Caco-2 (cell line): ENCODE data around the gene GCG. TPM values are rescaled to one million over a fixed set of nuclear protein-coding genes. Genes with fewer than 3 reads are reported as not detected.

Experiments used
- BruUV-seq: library from RNA; stranded (reverse); fragments of 400-500 nt; replicated peaks from 2 replicates; lab custom pipeline; 2021; lab: Mats Ljungman, UMichigan
- CTCF ChIA-PET: fragments of 300-600 bp; sonication (Branson Sonifier 250); formaldehyde crosslinking; loops from one replicate; lab custom pipeline; 2022; ENCODE audit warnings: antibody characterized with exemption; lab: Charles Lee
- POLR2A ChIA-PET: fragments of 300-600 bp; sonication (Branson Sonifier 250); formaldehyde crosslinking; loops from one replicate; lab custom pipeline; 2022; ENCODE audit warnings: antibody characterized with exemption; lab: Charles Lee
- DNase-seq, 2 experiments: peaks; one replicate each; pipeline versions ENCODE4 v3.0.0 to v3.0.0-alpha.2; 2020 to 2022
- H3K27me3 ChIP-seq: replicated peaks from 2 replicates; pipeline ENCODE4 v1.6.0; 2011; ENCODE audit warnings: low read length; ENCODE audit not compliant: control insufficient read depth, insufficient read depth
- H3K36me3 ChIP-seq: 2 replicates; pipeline ENCODE4 v1.5.1; 2011; ENCODE audit warnings: low read length; ENCODE audit not compliant: control insufficient read depth, insufficient read depth
- H3K4me1 ChIP-seq: fragments of 250-450 bp; sonication (Bioruptor Pico); 2 replicates; pipeline ENCODE4 v1.5.1; 2020; ENCODE audit warnings: mild to moderate bottlenecking
- H3K4me3 ChIP-seq: 2 replicates; pipeline ENCODE4 v1.5.1; 2011; ENCODE audit warnings: low read depth, mild to moderate bottlenecking, control low read depth, low read length
- H3K9me3 ChIP-seq: fragments of 250-450 bp; sonication (Bioruptor Pico); 2 replicates; pipeline ENCODE4 v1.5.1; 2020; ENCODE audit warnings: mild to moderate bottlenecking, moderate library complexity
- H3K27ac Mint-ChIP-seq: one replicate; pipeline ENCODE4 v1.8.0; 2022; ENCODE audit warnings: mixed read lengths; ENCODE audit not compliant: unreplicated experiment
- H3K27me3 Mint-ChIP-seq: one replicate; pipeline ENCODE4 v1.8.0; 2022; ENCODE audit warnings: mixed read lengths; ENCODE audit not compliant: insufficient read depth, unreplicated experiment
- H3K36me3 Mint-ChIP-seq: one replicate; pipeline ENCODE4 v1.8.0; 2022; ENCODE audit warnings: mild to moderate bottlenecking, mixed read lengths; ENCODE audit not compliant: insufficient read depth, unreplicated experiment
- H3K4me1 Mint-ChIP-seq: one replicate; pipeline ENCODE4 v1.8.0; 2022; ENCODE audit warnings: low read depth, mixed read lengths; ENCODE audit not compliant: unreplicated experiment
- H3K4me3 Mint-ChIP-seq: one replicate; pipeline ENCODE4 v1.8.0; 2022; ENCODE audit warnings: mild to moderate bottlenecking, moderate library complexity, mixed read lengths; ENCODE audit not compliant: unreplicated experiment
- H3K9me3 Mint-ChIP-seq: one replicate; pipeline ENCODE4 v1.8.0; 2022; ENCODE audit warnings: mixed read lengths; ENCODE audit not compliant: unreplicated experiment
- CTCF ChIP-seq, 2 experiments: fragments of 200-600 bp in 1 of 2; IDR thresholded peaks; 1 replicate in 1 of 2; 2 replicates in 1 of 2; pipeline versions ENCODE4 v1.5.1 to v1.8.0; 2011 to 2022; ENCODE audit warnings: antibody characterized with exemption in 1 of 2, control low read depth in 1 of 2, inconsistent platforms in 1 of 2, low read depth in 1 of 2, low read length in 1 of 2, mild to moderate bottlenecking in 1 of 2, moderate library complexity in 1 of 2; ENCODE audit not compliant: insufficient read depth in 1 of 2, severe bottlenecking in 1 of 2, unreplicated experiment in 1 of 2
- intact Hi-C: fragments of 100-400 bp; cut with micrococcal nuclease; formaldehyde crosslinking; loops from one replicate; pipeline ENCODE4 v1.10.0; 2022; ENCODE audit not compliant: unreplicated experiment
- total RNA-seq: library from RNA; stranded (reverse); gene quantifications from 2 replicates; pipeline ENCODE4 v1.2.3, GENCODE V29; 2022

GCG gene
- total RNA-seq, 1 experiment from 2014 or later = not detected

- ChIA-PET POLR2A (interaction anchor here (1.5 kb wide), 1 partner anchor 11 kb away, joined by 5 read pairs; no protein-coding TSS in a partner anchor), CTCF (no interaction called here)
- H3K9me3 ChIP-seq = peaks cover 16% of the 10 kb centered on the region
- peaks cover 12% of the 10 kb centered on the region for H3K9me3 Mint-ChIP-seq
- H3K27me3 Mint-ChIP-seq = no peaks in the 10 kb centered on the region
- H3K4me1 Mint-ChIP-seq = peaks cover 27% of the 10 kb centered on the region
- intact Hi-C loops = no loop called here
- no peak for TF ChIP-seq CTCF (IDR thresholded peaks at IDR 0.05; ENCODE audit: insufficient read depth in 1 of 2, low read depth in 1 of 2, low read length in 1 of 2, severe bottlenecking in 1 of 2, unreplicated experiment in 1 of 2)
- no peaks in the 10 kb centered on the region for H3K27me3 ChIP-seq
- DNase-seq = no peak
- no peaks in the 10 kb centered on the region for H3K36me3 ChIP-seq
- H3K36me3 Mint-ChIP-seq = peaks cover 9% of the 10 kb centered on the region
- no TSS peak for BruUV-seq
- H3K4me3 ChIP-seq = no peak overlapping the region
- peaks cover 61% of the 10 kb centered on the region for H3K4me1 ChIP-seq
- peak overlapping the region; percentile 82 for H3K27ac Mint-ChIP-seq
- no peak overlapping the region for H3K4me3 Mint-ChIP-seq
Measured at GRCh38 chr2:162114271-162114670, 37.8 kb downstream of the GCG start.

- no peak overlapping the region for H3K4me3 ChIP-seq
Measured at GRCh38 chr2:162113776-162114168, 38.3 kb downstream of the GCG start.

More at GRCh38 chr2:162113776-162114168, 38.3 kb downstream of the GCG start:
- Mint-ChIP-seq H3K36me3 (peaks cover 9% of the 10 kb centered on the region), H3K9me3 (peaks cover 12% of the 10 kb centered on the region), H3K4me1 (peaks cover 32% of the 10 kb centered on the region), H3K27me3 (no peaks in the 10 kb centered on the region), H3K27ac (peak overlapping the region; percentile 82), H3K4me3 (peak overlapping the region; percentile 38)
- Histone ChIP-seq H3K9me3 (peaks cover 16% of the 10 kb centered on the region), H3K27me3 (no peaks in the 10 kb centered on the region), H3K36me3 (no peaks in the 10 kb centered on the region), H3K4me1 (peaks cover 66% of the 10 kb centered on the region)
- intact Hi-C loops = loop anchor here (1.0 kb wide), 3 partner anchors 22 to 48 kb away; partner anchors contain the start of gene DPP4
- DNase-seq = peak; percentile 75 to 78
- ChIA-PET POLR2A (interaction anchor here (1.5 kb wide), 1 partner anchor 12 kb away, joined by 5 read pairs; no protein-coding TSS in a partner anchor), CTCF (no interaction called here)
- BruUV-seq = no TSS peak
- TF ChIP-seq CTCF (IDR thresholded peaks at IDR 0.05; ENCODE audit: insufficient read depth in 1 of 2, low read depth in 1 of 2, low read length in 1 of 2, severe bottlenecking in 1 of 2, unreplicated experiment in 1 of 2) = no peak
